ENCODE data around the gene PCDHB11.
"Not testable (repeated sequence)": the region's sequence is repeated elsewhere in the genome, so short reads cannot be mapped to it uniquely, and the experiment has no call there.

The PCDHB11 gene

DNA sequence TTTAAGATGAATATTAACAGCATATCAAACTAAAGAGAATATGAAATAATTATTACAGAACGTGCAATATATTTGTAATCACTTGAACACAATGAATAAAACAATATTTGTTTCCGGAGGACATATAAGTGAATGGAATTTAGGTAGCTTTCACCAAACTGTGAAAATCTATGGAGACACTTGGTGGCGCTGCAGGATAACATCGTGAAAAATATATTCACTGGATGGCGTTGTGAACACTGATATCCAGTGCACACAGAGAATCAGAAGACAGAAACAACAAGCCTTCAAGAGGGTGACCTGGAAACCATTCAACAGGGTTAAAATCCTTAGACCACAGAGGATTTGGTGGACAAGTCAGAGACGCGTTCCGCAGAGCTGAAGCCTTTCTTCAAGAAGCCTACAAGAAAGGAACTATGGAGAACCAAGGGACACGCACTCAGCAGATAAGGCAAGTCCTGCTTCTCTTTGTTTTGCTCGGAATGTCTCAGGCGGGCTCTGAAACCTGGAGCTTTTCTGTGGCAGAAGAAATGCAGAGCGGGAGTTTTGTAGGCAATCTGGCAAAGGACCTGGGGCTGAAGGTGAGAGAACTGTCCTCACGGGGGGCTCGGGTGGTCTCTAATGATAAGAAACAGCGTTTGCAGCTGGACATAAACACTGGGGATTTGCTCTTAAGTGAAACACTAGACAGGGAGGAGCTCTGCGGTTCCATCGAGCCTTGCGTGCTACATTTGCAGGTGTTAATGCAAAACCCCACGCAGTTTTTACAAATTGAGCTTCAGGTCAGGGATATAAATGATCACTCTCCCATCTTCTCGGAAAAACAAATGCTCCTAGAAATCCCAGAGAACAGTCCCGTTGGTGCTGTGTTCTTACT, at the start of gene PCDHB11:
Gene PCDHB11, plus strand, starts transcription at position 269 of the 877 bp plus-strand sequence. Its CDS starts 148 bp downstream, at position 417.
- Histone ChIP-seq H3K4me3 (ENCODE audit: low read depth in 1 of 2, low read length in 1 of 2) (no peak within 1 kb of the TSS), H3K27ac (no peak within 1 kb of the TSS), H3K27me3 (peaks cover 17% of the 10 kb centered on the region), H3K36me3 (no peaks in the 10 kb centered on the region), H3K4me1 (ENCODE audit: control insufficient read depth in 1 of 2, insufficient read depth in 1 of 2, low read depth in 1 of 2, low read length in 1 of 2) (no peaks in the 10 kb centered on the region), H3K9me3 (no peaks in the 10 kb centered on the region)
- TF ChIP-seq, protein P1, sequence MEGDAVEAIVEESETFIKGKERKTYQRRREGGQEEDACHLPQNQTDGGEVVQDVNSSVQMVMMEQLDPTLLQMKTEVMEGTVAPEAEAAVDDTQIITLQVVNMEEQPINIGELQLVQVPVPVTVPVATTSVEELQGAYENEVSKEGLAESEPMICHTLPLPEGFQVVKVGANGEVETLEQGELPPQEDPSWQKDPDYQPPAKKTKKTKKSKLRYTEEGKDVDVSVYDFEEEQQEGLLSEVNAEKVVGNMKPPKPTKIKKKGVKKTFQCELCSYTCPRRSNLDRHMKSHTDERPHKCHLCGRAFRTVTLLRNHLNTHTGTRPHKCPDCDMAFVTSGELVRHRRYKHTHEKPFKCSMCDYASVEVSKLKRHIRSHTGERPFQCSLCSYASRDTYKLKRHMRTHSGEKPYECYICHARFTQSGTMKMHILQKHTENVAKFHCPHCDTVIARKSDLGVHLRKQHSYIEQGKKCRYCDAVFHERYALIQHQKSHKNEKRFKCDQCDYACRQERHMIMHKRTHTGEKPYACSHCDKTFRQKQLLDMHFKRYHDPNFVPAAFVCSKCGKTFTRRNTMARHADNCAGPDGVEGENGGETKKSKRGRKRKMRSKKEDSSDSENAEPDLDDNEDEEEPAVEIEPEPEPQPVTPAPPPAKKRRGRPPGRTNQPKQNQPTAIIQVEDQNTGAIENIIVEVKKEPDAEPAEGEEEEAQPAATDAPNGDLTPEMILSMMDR (IDR thresholded peaks at IDR 0.05) = no peak

DNA sequence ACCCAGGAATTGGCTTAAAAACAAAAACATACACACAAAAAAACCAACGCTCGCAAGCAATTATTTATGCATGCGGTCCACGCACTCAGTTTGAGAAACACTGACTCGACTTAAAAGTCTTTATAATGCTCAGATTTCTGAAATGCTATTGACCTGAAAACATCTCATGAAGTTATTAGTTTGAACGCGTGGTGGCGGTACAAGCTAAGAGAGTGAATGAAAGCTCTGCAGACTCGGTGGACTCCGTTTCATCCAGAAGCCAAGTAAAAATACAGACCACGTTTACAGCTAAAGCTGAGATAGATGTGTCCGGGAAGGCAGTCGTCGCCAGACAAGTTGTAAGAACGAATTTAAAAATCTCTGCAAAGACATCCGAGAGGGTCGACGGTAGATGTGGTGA, 49.6 kb upstream of the PCDHB11 start, which contains the start of gene PCDHB6:
Gene PCDHB6, plus strand, starts transcription at position 246 of the 400 bp plus-strand sequence. CDS start 201 bp downstream, outside the sequence.
- no peak within 1 kb of the TSS for H3K27ac ChIP-seq
- H3K4me1 ChIP-seq (ENCODE audit: control insufficient read depth in 1 of 2, insufficient read depth in 1 of 2, low read depth in 1 of 2, low read length in 1 of 2) = no peaks in the 10 kb centered on the region
- no peak within 1 kb of the TSS for H3K4me3 ChIP-seq (ENCODE audit: low read depth in 1 of 2, low read length in 1 of 2)
- H3K36me3 ChIP-seq = no peaks in the 10 kb centered on the region
- peaks cover 22% of the 10 kb centered on the region for H3K27me3 ChIP-seq
- TF ChIP-seq, protein P1 (IDR thresholded peaks at IDR 0.05) = no peak
- no peaks in the 10 kb centered on the region for H3K9me3 ChIP-seq

DNA sequence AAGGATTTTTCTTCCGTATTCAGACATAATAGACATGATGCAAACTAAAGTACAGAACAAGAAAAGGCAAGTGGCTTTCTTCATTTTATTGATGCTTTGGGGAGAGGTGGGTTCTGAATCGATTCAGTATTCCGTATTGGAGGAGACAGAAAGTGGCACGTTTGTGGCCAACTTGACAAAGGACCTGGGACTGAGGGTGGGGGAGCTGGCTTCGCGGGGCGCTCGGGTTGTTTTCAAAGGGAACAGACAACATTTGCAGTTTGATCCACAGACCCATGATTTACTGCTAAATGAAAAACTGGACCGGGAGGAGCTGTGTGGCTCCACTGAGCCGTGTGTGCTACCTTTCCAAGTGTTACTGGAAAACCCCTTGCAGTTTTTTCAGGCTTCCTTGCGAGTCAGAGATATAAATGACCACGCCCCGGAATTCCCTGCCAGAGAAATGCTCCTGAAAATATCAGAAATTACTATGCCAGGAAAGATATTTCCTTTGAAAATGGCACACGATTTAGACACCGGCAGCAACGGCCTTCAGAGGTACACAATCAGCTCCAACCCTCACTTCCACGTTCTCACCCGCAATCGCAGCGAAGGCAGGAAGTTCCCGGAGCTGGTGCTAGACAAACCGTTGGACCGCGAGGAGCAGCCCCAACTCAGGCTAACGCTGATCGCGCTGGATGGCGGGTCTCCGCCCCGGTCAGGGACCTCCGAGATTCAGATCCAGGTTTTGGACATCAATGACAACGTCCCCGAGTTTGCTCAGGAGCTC, 49.0 kb upstream of the PCDHB11 start:
- H3K27ac ChIP-seq = no peak overlapping the region
- TF ChIP-seq, protein P1 (IDR thresholded peaks at IDR 0.05) = no peak
- H3K4me3 ChIP-seq (ENCODE audit: low read depth in 1 of 2, low read length in 1 of 2) = no peak overlapping the region

DNA sequence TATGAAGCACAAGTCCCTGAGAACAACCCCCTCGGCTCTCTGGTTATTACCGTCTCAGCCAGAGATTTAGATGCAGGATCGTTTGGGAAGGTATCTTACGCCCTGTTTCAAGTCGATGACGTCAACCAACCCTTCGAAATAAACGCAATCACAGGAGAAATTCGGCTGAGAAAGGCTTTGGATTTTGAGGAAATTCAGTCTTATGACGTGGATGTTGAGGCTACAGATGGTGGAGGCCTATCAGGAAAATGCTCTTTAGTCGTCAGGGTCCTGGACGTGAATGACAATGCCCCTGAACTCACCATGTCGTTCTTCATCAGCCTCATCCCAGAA, 48.5 kb upstream of the PCDHB11 start:
- Histone ChIP-seq H3K9me3 (no peaks in the 10 kb centered on the region), H3K27ac (no peak overlapping the region), H3K27me3 (peaks cover 24% of the 10 kb centered on the region), H3K36me3 (no peaks in the 10 kb centered on the region), H3K4me3 (ENCODE audit: low read depth in 1 of 2, low read length in 1 of 2) (no peak overlapping the region), H3K4me1 (ENCODE audit: control insufficient read depth in 1 of 2, insufficient read depth in 1 of 2, low read depth in 1 of 2, low read length in 1 of 2) (no peaks in the 10 kb centered on the region)
- TF ChIP-seq, protein P1 (IDR thresholded peaks at IDR 0.05) = no peak

More for the DNA sequence above, 49.0 kb upstream of the PCDHB11 start:
- Histone ChIP-seq H3K4me1 (ENCODE audit: control insufficient read depth in 1 of 2, insufficient read depth in 1 of 2, low read depth in 1 of 2, low read length in 1 of 2) (no peaks in the 10 kb centered on the region), H3K9me3 (no peaks in the 10 kb centered on the region), H3K27me3 (peaks cover 22% of the 10 kb centered on the region), H3K36me3 (no peaks in the 10 kb centered on the region)

DNA sequence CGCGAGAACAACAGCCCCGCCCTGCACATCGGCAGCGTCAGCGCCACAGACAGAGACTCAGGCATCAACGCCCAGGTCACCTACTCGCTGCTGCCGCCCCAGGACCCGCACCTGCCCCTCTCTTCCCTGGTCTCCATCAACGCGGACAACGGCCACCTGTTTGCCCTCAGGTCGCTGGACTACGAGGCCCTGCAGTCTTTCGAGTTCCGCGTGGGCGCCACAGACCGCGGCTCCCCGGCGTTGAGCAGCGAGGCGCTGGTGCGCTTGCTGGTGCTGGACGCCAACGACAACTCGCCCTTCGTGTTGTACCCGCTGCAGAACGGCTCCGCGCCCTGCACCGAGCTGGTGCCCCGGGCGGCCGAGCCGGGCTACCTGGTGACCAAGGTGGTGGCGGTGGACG, 47.8 kb upstream of the PCDHB11 start:
- H3K9me3 ChIP-seq; H3K36me3 ChIP-seq; H3K4me3 ChIP-seq (ENCODE audit: low read depth in 1 of 2, low read length in 1 of 2); H3K4me1 ChIP-seq (ENCODE audit: control insufficient read depth in 1 of 2, insufficient read depth in 1 of 2, low read depth in 1 of 2, low read length in 1 of 2); H3K27ac ChIP-seq: not testable (repeated sequence)
- H3K27me3 ChIP-seq = peaks cover 31% of the 10 kb centered on the region

DNA sequence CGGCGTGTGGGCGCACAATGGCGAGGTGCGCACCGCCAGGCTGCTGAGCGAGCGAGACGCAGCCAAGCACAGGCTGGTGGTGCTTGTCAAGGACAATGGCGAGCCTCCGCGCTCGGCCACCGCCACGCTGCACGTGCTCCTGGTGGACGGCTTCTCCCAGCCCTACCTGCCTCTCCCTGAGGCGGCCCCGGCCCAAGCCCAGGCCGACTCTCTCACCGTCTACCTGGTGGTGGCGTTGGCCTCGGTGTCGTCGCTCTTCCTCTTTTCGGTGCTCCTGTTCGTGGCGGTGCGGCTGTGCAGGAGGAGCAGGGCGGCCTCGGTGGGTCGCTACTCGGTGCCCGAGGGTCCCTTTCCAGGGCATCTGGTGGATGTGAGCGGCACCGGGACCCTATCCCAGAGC, 47.3 kb upstream of the PCDHB11 start:
- H3K27ac ChIP-seq; H3K36me3 ChIP-seq; H3K9me3 ChIP-seq; H3K4me1 ChIP-seq (ENCODE audit: control insufficient read depth in 1 of 2, insufficient read depth in 1 of 2, low read depth in 1 of 2, low read length in 1 of 2); H3K4me3 ChIP-seq (ENCODE audit: low read depth in 1 of 2, low read length in 1 of 2): not testable (repeated sequence)
- H3K27me3 ChIP-seq = peaks cover 35% of the 10 kb centered on the region
